Activated naive CD8-positive, alpha-beta T cell treated with anti-CD3 and anti-CD28 coated beads, Interleukin-2, amount 10 ng/mL, durations not matched to agents 7 days and 5 days (primary cell): Measurements from ENCODE around the gene MMP7. TPM values are rescaled to one million over a fixed set of nuclear protein-coding genes. Genes with fewer than 3 reads are reported as not detected.
A peak's percentile ranks its signal among the peaks of the same experiment; 100 is the strongest.

Source experiments
- ATAC-seq: fragments of 150-1000 bp; cut with Tn5 transposase; one replicate; pipeline ENCODE4 v1.10.0; 2021; ENCODE audit warnings: low read depth, moderate library complexity
- POLR2A ChIA-PET: fragments of 350-600 bp; sonication (Branson Sonifier 250); formaldehyde crosslinking; loops from one replicate; lab custom pipeline; 2021; ENCODE audit warnings: antibody characterized with exemption; lab: Charles Lee
- DNase-seq: peaks from one replicate; pipeline ENCODE4 v3.0.0; 2021
- H3K27ac Mint-ChIP-seq: one replicate; pipeline ENCODE4 v1.8.0; 2022; ENCODE audit warnings: mild to moderate bottlenecking, mixed read lengths
- H3K27me3 Mint-ChIP-seq: one replicate; pipeline ENCODE4 v1.8.0; 2022; ENCODE audit warnings: mild to moderate bottlenecking, moderate library complexity, mixed read lengths
- H3K36me3 Mint-ChIP-seq: one replicate; pipeline ENCODE4 v1.8.0; 2021; ENCODE audit warnings: mild to moderate bottlenecking, mixed read lengths
- H3K4me1 Mint-ChIP-seq: one replicate; pipeline ENCODE4 v1.8.0; 2021; ENCODE audit warnings: mixed read lengths
- H3K4me3 Mint-ChIP-seq: one replicate; pipeline ENCODE4 v1.8.0; 2022; ENCODE audit warnings: mild to moderate bottlenecking, moderate library complexity, mixed read lengths
- H3K9me3 Mint-ChIP-seq: one replicate; pipeline ENCODE4 v1.8.0; 2021; ENCODE audit warnings: mixed read lengths
- total RNA-seq, 2 experiments: library from RNA; stranded (reverse); gene quantifications; one replicate each; pipeline ENCODE4 v1.2.3, GENCODE V29; 2021

MMP7 gene
- total RNA-seq, 2 experiments from 2014 or later, result not detected

DNA sequence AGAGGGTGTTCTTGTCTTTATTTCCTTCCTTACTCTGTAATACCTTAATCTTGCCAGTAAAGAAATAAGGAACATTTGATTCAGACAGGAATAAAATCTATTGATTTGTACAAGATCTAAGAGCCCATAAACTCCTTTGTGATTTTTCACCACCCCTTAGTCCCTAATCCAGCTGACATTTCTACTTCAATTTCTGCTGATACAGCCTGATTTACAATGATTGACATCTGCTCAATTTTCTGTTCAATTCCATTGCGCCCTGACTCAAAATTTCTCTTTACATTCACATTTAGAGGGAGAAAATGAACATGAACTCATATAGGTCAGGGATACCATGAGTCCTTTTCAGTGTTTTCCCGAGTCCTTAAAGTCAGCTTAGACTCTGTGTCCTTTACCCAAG lies 50.8 kb downstream of the MMP7 start:
- H3K36me3 Mint-ChIP-seq, result peaks cover 1% of the 10 kb centered on the region
- no peak overlapping the region for H3K27ac Mint-ChIP-seq
- POLR2A ChIA-PET, result interaction anchor here (1.5 kb wide), 1 partner anchor 28 kb away, joined by 4 read pairs; no protein-coding TSS in a partner anchor
- DNase-seq (no peak), ATAC-seq (no peak)
- H3K9me3 Mint-ChIP-seq, result no peaks in the 10 kb centered on the region
- H3K27me3 Mint-ChIP-seq, result no peaks in the 10 kb centered on the region
- peaks cover 31% of the 10 kb centered on the region for H3K4me1 Mint-ChIP-seq
- H3K4me3 Mint-ChIP-seq, result no peak overlapping the region

DNA sequence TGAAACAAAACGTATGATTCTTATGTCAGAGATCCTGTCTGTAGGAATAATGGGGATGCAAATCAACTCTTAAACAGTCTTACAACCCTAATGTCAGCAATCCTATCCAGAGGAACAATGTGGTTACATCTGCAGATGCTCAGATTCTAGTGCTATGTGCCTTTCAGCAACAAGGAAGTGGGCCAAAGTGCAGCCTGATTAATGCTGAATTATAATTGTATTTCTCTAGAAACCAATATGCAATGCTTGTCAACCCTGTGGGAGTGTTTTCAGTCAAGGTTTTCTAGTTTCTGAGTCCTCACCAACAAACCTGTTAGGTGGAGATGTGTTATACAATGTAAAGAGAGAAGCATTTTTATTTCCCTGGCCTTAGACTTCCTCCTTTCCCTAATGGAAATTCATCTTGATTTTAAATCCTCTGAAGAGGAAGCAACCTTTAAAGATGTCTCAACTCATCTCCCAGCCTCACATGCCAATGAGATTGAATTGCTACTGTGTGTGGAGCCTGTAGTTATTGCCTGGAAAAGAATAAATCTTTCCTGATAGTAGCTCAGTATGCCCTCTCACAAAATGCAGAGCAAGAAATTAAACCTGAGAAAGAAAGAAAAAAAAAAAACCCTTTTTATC lies 51.8 kb downstream of the MMP7 start:
- H3K27me3 Mint-ChIP-seq, result no peaks in the 10 kb centered on the region
- peaks cover 40% of the 10 kb centered on the region for H3K4me1 Mint-ChIP-seq
- no peak overlapping the region for H3K27ac Mint-ChIP-seq
- H3K9me3 Mint-ChIP-seq, result no peaks in the 10 kb centered on the region
- POLR2A ChIA-PET, result no interaction called here
- H3K36me3 Mint-ChIP-seq, result peaks cover 3% of the 10 kb centered on the region
- ATAC-seq (no peak), DNase-seq (no peak)
- H3K4me3 Mint-ChIP-seq, result no peak overlapping the region

DNA sequence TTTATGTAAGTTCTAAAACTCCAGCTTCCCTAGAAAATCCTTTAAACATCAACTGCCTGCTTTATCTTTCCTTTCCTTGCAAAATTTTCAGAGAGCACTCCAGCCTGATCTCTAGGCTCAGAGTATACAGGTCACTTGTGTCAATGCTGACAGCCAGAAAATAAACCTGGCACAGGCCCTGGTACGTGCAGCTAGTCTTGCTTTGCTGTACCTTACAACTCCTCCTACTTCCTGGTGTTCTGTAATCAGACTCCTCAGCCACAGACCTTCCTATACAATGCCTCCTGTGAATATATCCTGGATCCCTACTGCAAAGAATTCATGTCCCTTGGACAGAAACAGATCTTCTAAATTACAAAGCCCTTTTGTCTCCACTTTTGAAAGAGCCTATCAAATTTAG lies 53.7 kb downstream of the MMP7 start:
- peaks cover 52% of the 10 kb centered on the region for H3K4me1 Mint-ChIP-seq
- peaks cover 10% of the 10 kb centered on the region for H3K36me3 Mint-ChIP-seq
- H3K27me3 Mint-ChIP-seq, result no peaks in the 10 kb centered on the region
- no peak for DNase-seq
- POLR2A ChIA-PET, result interaction anchor here (0.9 to 2.4 kb wide), 6 partner anchors 10 to 28 kb away, joined by 3 to 12 read pairs (median 4); no protein-coding TSS in a partner anchor
- H3K9me3 Mint-ChIP-seq, result peaks cover 2% of the 10 kb centered on the region
- H3K27ac Mint-ChIP-seq, result peak overlapping the region; percentile 93
- peak; percentile 98 for ATAC-seq
- peak overlapping the region; percentile 65 for H3K4me3 Mint-ChIP-seq

DNA sequence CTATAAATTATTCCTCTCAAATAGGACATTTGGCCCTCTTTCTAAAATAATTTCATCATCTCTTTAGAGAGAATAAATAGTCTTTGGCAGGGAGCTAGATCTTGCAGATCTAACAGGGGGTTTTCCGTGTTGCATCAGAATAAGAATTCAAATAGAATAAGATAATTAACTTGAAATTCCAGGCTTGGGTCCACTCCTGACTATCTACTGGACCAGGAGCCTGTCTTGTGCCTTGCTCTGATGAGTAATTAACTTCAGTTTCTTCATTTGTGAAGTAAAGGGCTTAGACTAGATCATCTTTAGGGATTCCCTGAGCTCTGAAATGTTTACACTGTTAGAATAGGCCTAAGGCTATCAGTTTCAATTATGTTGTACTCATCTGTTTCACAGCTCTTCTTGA lies 54.5 kb downstream of the MMP7 start:
- peaks cover 2% of the 10 kb centered on the region for H3K9me3 Mint-ChIP-seq
- no peaks in the 10 kb centered on the region for H3K27me3 Mint-ChIP-seq
- H3K36me3 Mint-ChIP-seq, result peaks cover 10% of the 10 kb centered on the region
- H3K4me1 Mint-ChIP-seq, result peaks cover 58% of the 10 kb centered on the region
- H3K27ac Mint-ChIP-seq, result peak overlapping the region; percentile 93
- DNase-seq, result no peak
- POLR2A ChIA-PET, result interaction anchor here (0.9 to 2.4 kb wide), 6 partner anchors 9 to 27 kb away, joined by 3 to 12 read pairs (median 4); no protein-coding TSS in a partner anchor
- H3K4me3 Mint-ChIP-seq, result peak overlapping the region; percentile 65
- ATAC-seq, result no peak

- ATAC-seq (no peak), DNase-seq (no peak)
- H3K9me3 Mint-ChIP-seq, result peaks cover 2% of the 10 kb centered on the region
- H3K4me1 Mint-ChIP-seq, result peaks cover 76% of the 10 kb centered on the region
- POLR2A ChIA-PET, result no interaction called here
- H3K27me3 Mint-ChIP-seq, result no peaks in the 10 kb centered on the region
- H3K36me3 Mint-ChIP-seq, result peaks cover 10% of the 10 kb centered on the region
- no peak overlapping the region for H3K4me3 Mint-ChIP-seq
- peak overlapping the region; percentile 3 for H3K27ac Mint-ChIP-seq
Observed at GRCh38 chr11:102473543-102473942, 57.0 kb downstream of the MMP7 start.

DNA sequence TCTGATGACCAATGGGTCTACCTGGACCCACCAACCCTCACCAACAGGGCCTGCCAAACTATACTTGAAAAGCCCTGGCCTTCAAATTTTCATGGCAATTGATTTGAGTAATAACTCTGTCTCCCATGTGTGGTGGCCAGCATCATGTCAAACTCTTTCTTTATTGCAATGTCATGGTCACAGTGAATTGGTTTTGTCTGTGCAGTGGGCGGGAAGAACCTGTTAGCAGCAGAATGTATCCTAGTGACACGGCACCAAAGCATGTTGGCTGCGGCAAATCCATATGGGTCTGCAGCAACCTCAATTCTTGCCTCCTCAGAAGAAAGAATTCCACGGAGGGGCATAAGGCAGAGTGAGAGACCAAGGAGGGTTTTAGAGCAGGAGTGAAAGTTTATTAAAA lies 58.4 kb downstream of the MMP7 start:
- Mint-ChIP-seq H3K27ac (peak overlapping the region; percentile 35), H3K36me3 (peaks cover 12% of the 10 kb centered on the region), H3K4me3 (no peak overlapping the region), H3K9me3 (peaks cover 2% of the 10 kb centered on the region), H3K4me1 (peaks cover 74% of the 10 kb centered on the region), H3K27me3 (no peaks in the 10 kb centered on the region)
- POLR2A ChIA-PET, result interaction anchor here (1.5 kb wide), 1 partner anchor 14 kb away, joined by 3 read pairs; no protein-coding TSS in a partner anchor
- DNase-seq, result no peak
- no peak for ATAC-seq

- peaks cover 72% of the 10 kb centered on the region for H3K4me1 Mint-ChIP-seq
- POLR2A ChIA-PET, result interaction anchor here (1.5 kb wide), 1 partner anchor 13 kb away, joined by 3 read pairs; no protein-coding TSS in a partner anchor
- peak overlapping the region; percentile 26 for H3K27ac Mint-ChIP-seq
- H3K27me3 Mint-ChIP-seq, result no peaks in the 10 kb centered on the region
- H3K4me3 Mint-ChIP-seq, result peak overlapping the region; percentile 50
- DNase-seq (no peak), ATAC-seq (no peak)
- peaks cover 2% of the 10 kb centered on the region for H3K9me3 Mint-ChIP-seq
- H3K36me3 Mint-ChIP-seq, result peaks cover 12% of the 10 kb centered on the region
Observed at GRCh38 chr11:102471474-102471873, 59.1 kb downstream of the MMP7 start.

Other genes starting within 250 kb of the MMP7 start
- 10 to 100 TPM; 55.0 to 59.3 TPM for gene BIRC3, start 213.3 kb downstream of the MMP7 start, total RNA-seq
- 10 to 100 TPM; 40.6 to 41.4 TPM for gene BIRC2, start 183.5 kb downstream of the MMP7 start, total RNA-seq
- gene TMEM123, start 78.0 kb downstream of the MMP7 start, total RNA-seq, result 100 to 1,000 TPM; 490 to 493 TPM
- gene MMP20, start 94.6 kb upstream of the MMP7 start, total RNA-seq, result not detected
- gene MMP27, start 175.0 kb upstream of the MMP7 start, total RNA-seq, result not detected
- not detected for gene MMP8, start 194.2 kb upstream of the MMP7 start, total RNA-seq
- not detected for gene MMP10, start 249.9 kb upstream of the MMP7 start, total RNA-seq